Gastrocnemius medialis (tissue), 4 donors: ENCODE data around the gene NKX1-1. TPM values are rescaled to one million over a fixed set of nuclear protein-coding genes. Genes with fewer than 3 reads are reported as not detected.

Source experiments
- ATAC-seq, 2 donors: fragments of 150-250 bp; one replicate each; pipeline ENCODE4 v1.9.1; 2016
- DNase-seq, 2 donors: peaks; one replicate each; pipeline ENCODE4 v3.0.0-alpha.2; 2019
- H3K27ac ChIP-seq, 4 donors: fragments of 200-600 bp; sonication (generic); 1 replicate in 1 of 4; 2 replicates in 3 of 4; pipeline ENCODE4 v1.5.1; 2016 to 2018; ENCODE audit warnings: mild to moderate bottlenecking in 2 of 4, moderate library complexity in 1 of 4
- H3K27me3 ChIP-seq, 3 donors: fragments of 200-600 bp; sonication (generic) in 2 of 3; 1 replicate in 1 of 3; 2 replicates in 2 of 3; pipeline versions ENCODE4 v1.5.1 to v1.6.0; 2016 to 2019; ENCODE audit warnings: mild to moderate bottlenecking in 1 of 3, moderate library complexity in 1 of 3
- H3K36me3 ChIP-seq, 2 donors: fragments of 200-600 bp; sonication (generic) in 1 of 2; one replicate each; pipeline ENCODE4 v1.5.1; 2017 to 2018
- H3K4me1 ChIP-seq, 2 donors: fragments of 200-600 bp; sonication (generic) in 1 of 2; one replicate each; pipeline ENCODE4 v1.5.1; 2016 to 2017; ENCODE audit warnings: mild to moderate bottlenecking in 2 of 2
- H3K4me3 ChIP-seq, 4 donors: fragments of 200-600 bp; sonication (generic) in 3 of 4; 1 replicate in 1 of 4; 2 replicates in 3 of 4; pipeline ENCODE4 v1.5.1; 2016 to 2019; ENCODE audit warnings: mild to moderate bottlenecking in 2 of 4
- H3K9me3 ChIP-seq, 3 donors: fragments of 200-600 bp; sonication (generic) in 2 of 3; 1 replicate in 1 of 3; 2 replicates in 2 of 3; pipeline ENCODE4 v1.5.1; 2016 to 2019
- POLR2A ChIP-seq, 2 donors: fragments of 450-650 bp; IDR thresholded peaks; one replicate each; pipeline ENCODE4 v1.6.1; 2017; ENCODE audit warnings: antibody characterized with exemption in 2 of 2, mild to moderate bottlenecking in 2 of 2, moderate library complexity in 2 of 2
- in situ Hi-C, 4 donors: fragments of 200-750 bp; cut with MboI; loops; one replicate each; pipeline versions ENCODE4 v1.15.0 to v1.8.0; 2017; ENCODE audit warnings: low sequenced_read_pairs in 4 of 4
- intact Hi-C: fragments of 100-400 bp; cut with DNase I; formaldehyde crosslinking; loops from one replicate; pipeline ENCODE4 v1.15.1; 2023; ENCODE audit warnings: low total_unique reads
- total RNA-seq, 4 donors: library from RNA; depleted of rRNA; stranded (reverse); fragments of >200 nt; gene quantifications; one replicate each; pipeline versions ENCODE4 v1.1.0 to v1.2.3, GENCODE V29; 2016
- TF ChIP-seq, protein P1 (sequence below), 5 experiments: fragments of 450-650 bp in 3 of 5; fragments of 200-600 bp in 2 of 5; sonication (generic) in 2 of 5; IDR thresholded peaks in 4 of 5; conservative IDR thresholded peaks in 1 of 5; 1 replicate in 4 of 5; 2 replicates in 1 of 5; pipeline ENCODE4 v1.5.1; 2016 to 2019; ENCODE audit warnings: antibody characterized with exemption in 5 of 5, mild to moderate bottlenecking in 3 of 5, moderate library complexity in 3 of 5

The NKX1-1 gene
- total RNA-seq: not detected

DNA sequence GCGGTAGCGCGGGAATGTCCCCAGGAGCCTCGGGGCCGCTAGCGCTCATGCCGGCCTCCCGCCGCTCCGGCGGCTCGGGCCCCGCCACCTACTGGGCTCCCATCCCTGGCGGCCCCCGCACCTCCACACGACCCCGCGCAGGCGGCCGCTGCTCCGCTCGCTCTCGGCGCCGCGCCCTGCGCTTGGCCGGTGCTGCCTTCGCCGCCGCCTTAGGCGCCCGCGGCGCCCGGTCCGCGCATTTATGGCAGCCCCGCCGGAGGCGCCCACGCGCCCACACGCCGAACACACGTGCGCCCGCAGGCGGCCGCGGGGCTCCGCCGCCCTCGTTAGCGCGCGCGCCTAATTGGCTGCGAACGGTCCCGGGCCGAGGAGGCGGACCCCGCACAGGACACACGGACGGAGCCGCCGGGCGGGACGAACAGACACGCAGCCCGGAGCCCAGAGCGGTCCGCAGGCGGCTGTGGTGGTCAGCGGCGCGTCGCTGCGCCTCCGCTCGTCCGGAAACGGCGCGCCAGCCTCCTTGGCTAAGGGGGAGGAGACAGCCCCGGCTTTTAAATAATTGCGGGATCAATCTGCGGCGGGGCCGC is at the start of gene NKX1-1:
NKX1-1 (minus strand) TSS at position 49 of the 587 bp plus-strand sequence; CDS start at position 49, 0 bp downstream.
- in situ Hi-C loops: no loop called here
- TF ChIP-seq, protein P1, sequence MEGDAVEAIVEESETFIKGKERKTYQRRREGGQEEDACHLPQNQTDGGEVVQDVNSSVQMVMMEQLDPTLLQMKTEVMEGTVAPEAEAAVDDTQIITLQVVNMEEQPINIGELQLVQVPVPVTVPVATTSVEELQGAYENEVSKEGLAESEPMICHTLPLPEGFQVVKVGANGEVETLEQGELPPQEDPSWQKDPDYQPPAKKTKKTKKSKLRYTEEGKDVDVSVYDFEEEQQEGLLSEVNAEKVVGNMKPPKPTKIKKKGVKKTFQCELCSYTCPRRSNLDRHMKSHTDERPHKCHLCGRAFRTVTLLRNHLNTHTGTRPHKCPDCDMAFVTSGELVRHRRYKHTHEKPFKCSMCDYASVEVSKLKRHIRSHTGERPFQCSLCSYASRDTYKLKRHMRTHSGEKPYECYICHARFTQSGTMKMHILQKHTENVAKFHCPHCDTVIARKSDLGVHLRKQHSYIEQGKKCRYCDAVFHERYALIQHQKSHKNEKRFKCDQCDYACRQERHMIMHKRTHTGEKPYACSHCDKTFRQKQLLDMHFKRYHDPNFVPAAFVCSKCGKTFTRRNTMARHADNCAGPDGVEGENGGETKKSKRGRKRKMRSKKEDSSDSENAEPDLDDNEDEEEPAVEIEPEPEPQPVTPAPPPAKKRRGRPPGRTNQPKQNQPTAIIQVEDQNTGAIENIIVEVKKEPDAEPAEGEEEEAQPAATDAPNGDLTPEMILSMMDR (IDR thresholded peaks at IDR 0.05 in 4 of 5, conservative IDR thresholded peaks at IDR 0.05 in 1 of 5): no peak
- TF ChIP-seq POLR2A (IDR thresholded peaks at IDR 0.05): no peak
- DNase-seq: no peak

DNA sequence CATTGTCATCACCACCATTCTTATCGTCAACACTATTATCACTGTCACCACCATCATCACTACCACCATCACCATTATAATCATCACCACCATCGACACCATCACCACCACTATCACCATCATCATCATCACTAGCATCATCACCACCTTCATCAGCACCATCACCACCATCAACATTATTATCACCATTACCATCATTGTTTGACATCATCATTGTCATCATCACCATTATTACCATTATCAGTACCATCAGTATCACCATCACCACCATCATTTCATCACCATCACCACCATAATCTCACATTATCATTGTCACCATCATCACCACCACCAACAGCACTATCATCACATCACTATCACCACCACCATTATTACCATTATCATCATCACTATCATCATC is 47.5 kb upstream of the NKX1-1 start:
- H3K27me3 ChIP-seq: peaks cover 8 to 18% (median 14%) of the 10 kb centered on the region in 3 donors
- H3K36me3 ChIP-seq: no peaks in the 10 kb centered on the region
- intact Hi-C loops (no loop called here), in situ Hi-C loops (no loop called here)
- no peaks in the 10 kb centered on the region for H3K9me3 ChIP-seq
- H3K4me1 ChIP-seq: no peaks in the 10 kb centered on the region
- no peak overlapping the region for H3K4me3 ChIP-seq
- H3K27ac ChIP-seq: no peak overlapping the region
- no peak for DNase-seq
- TF ChIP-seq, protein P1 (IDR thresholded peaks at IDR 0.05 in 4 of 5, conservative IDR thresholded peaks at IDR 0.05 in 1 of 5): no peak
- TF ChIP-seq POLR2A (IDR thresholded peaks at IDR 0.05): no peak
- ATAC-seq: no peak

More for the DNA sequence above, at the start of gene NKX1-1:
- no peak within 1 kb of the TSS for H3K27ac ChIP-seq
- H3K9me3 ChIP-seq: no peaks in the 10 kb centered on the region
- peaks cover 82 to 87% (median 83%) of the 10 kb centered on the region in 3 donors for H3K27me3 ChIP-seq
- peak within 1 kb of the TSS in 1 of 4 donors; percentile 28 for H3K4me3 ChIP-seq
- ATAC-seq: no peak
- intact Hi-C loops: no loop called here
- peaks cover 0 to 6% of the 10 kb centered on the region in 2 donors for H3K4me1 ChIP-seq
- no peaks in the 10 kb centered on the region for H3K36me3 ChIP-seq

DNA sequence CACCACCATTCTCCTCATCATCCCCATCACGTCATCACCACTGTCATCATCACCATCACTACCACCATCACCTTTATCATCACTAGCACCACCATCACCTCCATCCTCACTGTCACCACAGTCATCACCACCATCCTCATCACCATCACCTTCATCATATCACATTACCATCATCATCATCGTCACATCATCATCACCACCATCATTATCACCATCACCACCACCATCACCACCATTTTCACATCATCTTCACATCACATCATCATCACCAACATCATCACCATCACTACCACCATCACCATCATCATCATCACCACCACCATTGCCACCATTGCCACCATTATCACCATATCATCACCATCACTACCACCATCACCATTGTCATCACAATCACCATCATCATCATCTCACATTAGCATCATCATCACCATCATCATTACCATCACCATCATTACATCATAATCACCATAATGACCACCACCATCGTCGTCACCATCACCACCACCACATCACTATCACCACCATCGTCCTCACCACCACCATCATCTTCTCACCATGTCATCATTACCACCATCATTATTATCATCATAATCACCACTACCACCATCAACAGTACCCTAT is 46.3 kb upstream of the NKX1-1 start:
- Histone ChIP-seq H3K27ac (no peak overlapping the region), H3K36me3 (no peaks in the 10 kb centered on the region), H3K9me3 (no peaks in the 10 kb centered on the region), H3K4me1 (no peaks in the 10 kb centered on the region), H3K27me3 (peaks cover 8 to 22% (median 8%) of the 10 kb centered on the region in 3 donors), H3K4me3 (no peak overlapping the region)
- intact Hi-C loops: no loop called here
- in situ Hi-C loops: no loop called here
- DNase-seq (no peak), ATAC-seq (no peak)
- TF ChIP-seq, protein P1 (IDR thresholded peaks at IDR 0.05 in 4 of 5, conservative IDR thresholded peaks at IDR 0.05 in 1 of 5): no peak
- TF ChIP-seq POLR2A (IDR thresholded peaks at IDR 0.05): no peak

DNA sequence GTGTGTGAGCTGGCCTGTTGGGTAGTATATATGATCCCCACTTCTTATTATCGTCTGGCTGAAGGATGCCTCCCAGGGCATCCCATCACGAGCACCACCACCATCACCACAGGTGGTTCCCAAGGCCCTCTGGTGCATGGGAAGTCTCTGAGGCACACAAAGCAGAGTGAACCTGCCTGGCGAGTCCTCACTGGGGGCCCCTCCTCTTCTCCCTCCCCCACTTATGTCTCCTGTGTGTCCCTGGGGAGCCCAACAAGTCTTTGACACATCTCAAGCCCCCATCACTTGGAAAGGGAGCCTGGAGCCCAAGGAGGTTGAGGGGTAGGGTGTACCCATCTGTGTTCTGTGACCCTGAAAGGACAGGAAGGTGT is 45.5 kb upstream of the NKX1-1 start:
- Histone ChIP-seq H3K4me3 (no peak overlapping the region), H3K27ac (no peak overlapping the region), H3K36me3 (no peaks in the 10 kb centered on the region), H3K4me1 (no peaks in the 10 kb centered on the region), H3K27me3 (peaks cover 4 to 22% (median 8%) of the 10 kb centered on the region in 3 donors), H3K9me3 (no peaks in the 10 kb centered on the region)
- DNase-seq (no peak), ATAC-seq (no peak)
- in situ Hi-C loops: no loop called here
- TF ChIP-seq, protein P1 (IDR thresholded peaks at IDR 0.05 in 4 of 5, conservative IDR thresholded peaks at IDR 0.05 in 1 of 5): no peak
- no peak for TF ChIP-seq POLR2A (IDR thresholded peaks at IDR 0.05)
- intact Hi-C loops: no loop called here
